Ovary (tissue), 3 donors: Measurements from ENCODE around the gene PSMG4.

Experiments used
- POLR2A ChIP-seq: fragments of 450-650 bp; IDR thresholded peaks from one replicate; pipeline ENCODE4 v1.6.1; 2017; ENCODE audit warnings: antibody characterized with exemption, mild to moderate bottlenecking, moderate library complexity
- TF ChIP-seq, protein P1 (sequence below), 3 donors: fragments of 450-650 bp in 2 of 3; fragments of 200-600 bp in 1 of 3; IDR thresholded peaks; one replicate each; pipeline versions ENCODE4 v1.5.1 to v1.8.0; 2016 to 2022; ENCODE audit warnings: antibody characterized with exemption in 3 of 3, mild to moderate bottlenecking in 1 of 3
- donor health status: DM: no; HTN: no; CAD: no.

DNA sequence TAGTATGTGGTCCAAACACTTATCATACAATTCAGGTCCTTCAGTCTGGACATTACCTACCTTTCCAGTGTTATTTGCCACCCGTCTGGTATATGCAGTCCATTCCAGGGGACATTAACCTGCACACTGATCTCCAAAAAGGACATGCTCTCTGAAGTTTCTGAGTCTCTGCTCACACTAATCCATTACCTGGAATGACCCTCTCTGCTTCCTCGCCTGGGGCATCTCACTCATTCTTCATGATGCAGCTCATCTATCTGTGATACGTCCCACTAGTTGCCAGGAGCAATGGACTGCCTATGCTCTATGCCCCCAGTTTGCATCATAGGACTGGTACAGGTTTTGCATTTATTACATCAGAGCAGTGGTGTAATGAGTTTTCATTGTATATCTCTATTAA is 25.4 kb upstream of the PSMG4 start:
- TF ChIP-seq, protein P1, sequence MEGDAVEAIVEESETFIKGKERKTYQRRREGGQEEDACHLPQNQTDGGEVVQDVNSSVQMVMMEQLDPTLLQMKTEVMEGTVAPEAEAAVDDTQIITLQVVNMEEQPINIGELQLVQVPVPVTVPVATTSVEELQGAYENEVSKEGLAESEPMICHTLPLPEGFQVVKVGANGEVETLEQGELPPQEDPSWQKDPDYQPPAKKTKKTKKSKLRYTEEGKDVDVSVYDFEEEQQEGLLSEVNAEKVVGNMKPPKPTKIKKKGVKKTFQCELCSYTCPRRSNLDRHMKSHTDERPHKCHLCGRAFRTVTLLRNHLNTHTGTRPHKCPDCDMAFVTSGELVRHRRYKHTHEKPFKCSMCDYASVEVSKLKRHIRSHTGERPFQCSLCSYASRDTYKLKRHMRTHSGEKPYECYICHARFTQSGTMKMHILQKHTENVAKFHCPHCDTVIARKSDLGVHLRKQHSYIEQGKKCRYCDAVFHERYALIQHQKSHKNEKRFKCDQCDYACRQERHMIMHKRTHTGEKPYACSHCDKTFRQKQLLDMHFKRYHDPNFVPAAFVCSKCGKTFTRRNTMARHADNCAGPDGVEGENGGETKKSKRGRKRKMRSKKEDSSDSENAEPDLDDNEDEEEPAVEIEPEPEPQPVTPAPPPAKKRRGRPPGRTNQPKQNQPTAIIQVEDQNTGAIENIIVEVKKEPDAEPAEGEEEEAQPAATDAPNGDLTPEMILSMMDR (IDR thresholded peaks at IDR 0.05) = no peak
- TF ChIP-seq POLR2A = no peak
